CD4-positive, CD25-positive, alpha-beta regulatory T cell (primary cell): ENCODE measurements around the gene PRDM16. TPM values are rescaled to one million over a fixed set of nuclear protein-coding genes. Genes with fewer than 3 reads are reported as not detected.

ENCODE experiments used
- ATAC-seq, 2 donors: fragments of 150-1000 bp; cut with Tn5 transposase; one replicate each; pipeline ENCODE4 v1.10.0; 2021; ENCODE audit warnings: low read depth in 2 of 2, moderate number of reproducible peaks in 2 of 2, moderate library complexity in 1 of 2
- DNase-seq, 3 donors: peaks; one replicate each; pipeline versions ENCODE4 v3.0.0 to v3.0.0-alpha.2; 2012 to 2022; ENCODE audit warnings: mixed read lengths in 1 of 3
- H3K27ac ChIP-seq: one replicate; pipeline ENCODE4 v1.7.0; 2013; ENCODE audit warnings: mild to moderate bottlenecking, low read length; ENCODE audit not compliant: insufficient read depth, poor library complexity, severe bottlenecking
- H3K27me3 ChIP-seq: one replicate; pipeline ENCODE4 v1.7.0; 2013; ENCODE audit warnings: low read length; ENCODE audit not compliant: control insufficient read depth, insufficient read depth
- H3K36me3 ChIP-seq: one replicate; pipeline ENCODE4 v1.7.0; 2013; ENCODE audit warnings: mild to moderate bottlenecking, low read length, moderate library complexity; ENCODE audit not compliant: control insufficient read depth, insufficient read depth
- H3K4me1 ChIP-seq: 2 replicates; pipeline ENCODE4 v1.7.0; 2013; ENCODE audit warnings: mild to moderate bottlenecking, low read length; ENCODE audit not compliant: insufficient read depth, control insufficient read depth, poor library complexity, severe bottlenecking
- H3K4me3 ChIP-seq: one replicate; pipeline ENCODE4 v1.7.0; 2013; ENCODE audit warnings: low read depth, mild to moderate bottlenecking, low read length, moderate library complexity
- H3K9me3 ChIP-seq, 2 experiments: 1 replicate in 1 of 2; 2 replicates in 1 of 2; pipeline ENCODE4 v1.7.0; 2013; ENCODE audit warnings: low read length in 2 of 2, mild to moderate bottlenecking in 1 of 2, moderate library complexity in 1 of 2; ENCODE audit not compliant: control insufficient read depth in 2 of 2
- H3K27ac Mint-ChIP-seq, 3 donors: one replicate each; pipeline ENCODE4 v1.8.0; 2020 to 2022; ENCODE audit warnings: mild to moderate bottlenecking in 3 of 3, mixed read lengths in 3 of 3, moderate library complexity in 2 of 3
- H3K27me3 Mint-ChIP-seq: one replicate; pipeline ENCODE4 v1.8.0; 2022; ENCODE audit warnings: mild to moderate bottlenecking, mixed read lengths
- H3K36me3 Mint-ChIP-seq: one replicate; pipeline ENCODE4 v1.8.0; 2020; ENCODE audit warnings: mixed read lengths
- H3K4me1 Mint-ChIP-seq, 4 donors: one replicate each; pipeline ENCODE4 v1.8.0; 2020 to 2022; ENCODE audit warnings: mixed read lengths in 4 of 4, mild to moderate bottlenecking in 1 of 4
- H3K4me3 Mint-ChIP-seq, 4 donors: one replicate each; pipeline ENCODE4 v1.8.0; 2020 to 2022; ENCODE audit warnings: mild to moderate bottlenecking in 4 of 4, mixed read lengths in 4 of 4, moderate library complexity in 3 of 4
- H3K9me3 Mint-ChIP-seq, 7 donors: one replicate each; pipeline ENCODE4 v1.8.0; 2020 to 2022; ENCODE audit warnings: mixed read lengths in 7 of 7, mild to moderate bottlenecking in 3 of 7, moderate library complexity in 2 of 7
- polyA plus RNA-seq, 4 donors: library from polyadenylated mRNA; unstranded; fragments of 300-500 nt; fragmentation: Illumina TruSeq; gene quantifications; one replicate each; pipeline ENCODE4 v1.2.3, GENCODE V29; 2021
- total RNA-seq: library from RNA; stranded (reverse); gene quantifications from one replicate; pipeline ENCODE4 v1.2.3, GENCODE V29; 2022

Gene PRDM16
- total and polyA plus RNA-seq, 5 donors from 2014 or later = 0.27 TPM; not detected in 4

DNA sequence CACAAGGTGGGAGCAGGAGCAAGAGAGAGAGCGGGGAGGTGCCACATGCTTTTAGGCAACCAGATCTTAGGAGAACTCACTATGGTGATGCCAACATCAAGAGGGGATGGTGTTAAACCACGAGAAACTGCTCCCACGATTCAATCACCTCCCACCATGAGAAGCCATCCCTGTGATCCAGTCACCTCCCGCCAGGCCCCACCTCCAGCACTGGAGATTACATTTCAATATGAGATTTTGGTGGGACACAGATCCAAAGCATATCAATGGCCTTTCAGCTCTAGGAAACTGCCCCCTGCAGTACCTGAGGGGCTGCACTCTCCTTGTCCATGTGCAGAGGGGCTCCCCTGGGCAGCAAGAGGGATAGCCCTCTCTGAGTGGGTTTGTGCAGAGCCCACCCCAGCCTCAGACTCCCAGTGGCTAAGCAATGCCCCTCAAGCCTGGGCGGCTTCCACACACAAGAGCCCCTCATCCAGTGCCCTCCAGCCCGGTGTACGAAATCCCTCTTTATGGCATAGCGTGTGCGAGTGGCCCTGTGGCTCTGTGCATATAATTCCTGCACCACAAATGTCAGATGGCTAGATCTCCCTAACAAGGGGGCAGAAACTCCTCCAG, 15.5 kb upstream of the PRDM16 start:
- H3K4me1 ChIP-seq = no peaks in the 10 kb centered on the region
- DNase-seq = no peak
- H3K27me3 Mint-ChIP-seq = no peaks in the 10 kb centered on the region
- no peak overlapping the region for H3K4me3 Mint-ChIP-seq
- H3K4me3 ChIP-seq = no peak overlapping the region
- H3K36me3 ChIP-seq = no peaks in the 10 kb centered on the region
- no peak overlapping the region for H3K27ac ChIP-seq
- H3K9me3 Mint-ChIP-seq = peaks cover 0 to 4% (median 0%) of the 10 kb centered on the region in 7 donors
- ATAC-seq = no peak
- no peak overlapping the region for H3K27ac Mint-ChIP-seq
- no peaks in the 10 kb centered on the region for H3K27me3 ChIP-seq
- no peaks in the 10 kb centered on the region for H3K36me3 Mint-ChIP-seq
- no peaks in the 10 kb centered on the region for H3K4me1 Mint-ChIP-seq
- no peaks in the 10 kb centered on the region for H3K9me3 ChIP-seq

DNA sequence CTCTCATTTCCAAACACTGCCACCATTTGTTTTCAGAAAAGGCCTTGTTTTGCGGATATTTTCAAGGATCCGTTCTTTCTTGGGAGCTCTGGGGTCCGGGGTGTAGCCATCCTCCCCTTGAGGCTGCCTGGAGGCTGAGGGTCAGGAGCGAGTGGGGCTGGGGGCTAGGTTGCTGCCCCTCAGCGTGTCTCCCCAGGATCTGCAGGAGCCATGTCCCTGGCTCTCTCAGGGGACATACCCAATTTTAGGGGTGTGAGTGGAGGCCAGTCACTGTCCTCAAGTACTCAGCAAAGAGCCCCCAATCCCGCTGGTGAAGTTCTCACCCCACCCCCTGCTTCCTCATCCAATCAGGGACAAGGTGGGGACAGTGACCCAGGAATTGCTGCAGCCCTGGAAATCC, 15.0 kb upstream of the PRDM16 start:
- Mint-ChIP-seq H3K36me3 (no peaks in the 10 kb centered on the region), H3K4me3 (no peak overlapping the region), H3K27me3 (no peaks in the 10 kb centered on the region), H3K4me1 (no peaks in the 10 kb centered on the region), H3K27ac (no peak overlapping the region), H3K9me3 (peaks cover 0 to 4% (median 0%) of the 10 kb centered on the region in 7 donors)
- DNase-seq = no peak
- Histone ChIP-seq H3K4me1 (no peaks in the 10 kb centered on the region), H3K27ac (no peak overlapping the region), H3K36me3 (no peaks in the 10 kb centered on the region), H3K9me3 (no peaks in the 10 kb centered on the region), H3K27me3 (no peaks in the 10 kb centered on the region), H3K4me3 (no peak overlapping the region)
- no peak for ATAC-seq

DNA sequence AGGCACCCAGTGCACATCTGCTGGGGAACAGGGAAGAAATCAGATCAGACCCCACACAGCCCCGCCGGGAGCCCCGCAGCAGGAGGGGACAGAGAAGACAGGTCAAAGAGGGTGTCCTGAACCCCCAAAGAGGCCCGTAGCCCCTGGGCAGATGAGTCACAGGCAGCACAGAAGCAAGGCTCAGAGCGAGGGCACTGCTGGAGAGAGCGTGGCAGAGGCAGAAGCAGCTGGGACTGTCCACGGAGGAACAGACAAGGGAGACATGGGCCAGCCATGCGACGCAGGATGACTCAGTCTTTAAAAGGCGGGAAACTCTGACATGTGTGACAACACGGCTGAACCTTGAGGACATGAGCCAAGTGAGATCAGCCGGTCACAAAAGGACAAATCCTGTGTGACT, 14.5 kb upstream of the PRDM16 start:
- Histone ChIP-seq H3K4me1 (no peaks in the 10 kb centered on the region), H3K27me3 (no peaks in the 10 kb centered on the region), H3K4me3 (no peak overlapping the region), H3K36me3 (no peaks in the 10 kb centered on the region), H3K9me3 (no peaks in the 10 kb centered on the region), H3K27ac (no peak overlapping the region)
- H3K27me3 Mint-ChIP-seq = no peaks in the 10 kb centered on the region
- H3K4me1 Mint-ChIP-seq = no peaks in the 10 kb centered on the region
- H3K9me3 Mint-ChIP-seq = peaks cover 0 to 4% (median 0%) of the 10 kb centered on the region in 7 donors
- H3K36me3 Mint-ChIP-seq = no peaks in the 10 kb centered on the region
- no peak overlapping the region for H3K27ac Mint-ChIP-seq
- ATAC-seq = no peak
- H3K4me3 Mint-ChIP-seq = no peak overlapping the region
- DNase-seq = no peak

- Mint-ChIP-seq H3K36me3 (no peaks in the 10 kb centered on the region), H3K27me3 (no peaks in the 10 kb centered on the region), H3K4me1 (no peaks in the 10 kb centered on the region), H3K9me3 (peaks cover 0 to 4% (median 0%) of the 10 kb centered on the region in 7 donors), H3K4me3 (no peak overlapping the region), H3K27ac (no peak overlapping the region)
- Histone ChIP-seq H3K4me3 (no peak overlapping the region), H3K36me3 (no peaks in the 10 kb centered on the region), H3K27ac (no peak overlapping the region), H3K27me3 (no peaks in the 10 kb centered on the region), H3K9me3 (no peaks in the 10 kb centered on the region), H3K4me1 (no peaks in the 10 kb centered on the region)
- DNase-seq (no peak), ATAC-seq (no peak)
Measured at GRCh38 chr1:3055051-3055450, 14.0 kb upstream of the PRDM16 start.

GRCh38 chr1:3056641-3057040, 12.4 kb upstream of the PRDM16 start:
- Histone ChIP-seq H3K27ac (no peak overlapping the region), H3K4me3 (no peak overlapping the region), H3K36me3 (no peaks in the 10 kb centered on the region), H3K4me1 (no peaks in the 10 kb centered on the region), H3K9me3 (no peaks in the 10 kb centered on the region), H3K27me3 (no peaks in the 10 kb centered on the region)
- DNase-seq (no peak), ATAC-seq (no peak)
- no peaks in the 10 kb centered on the region for H3K4me1 Mint-ChIP-seq
- H3K36me3 Mint-ChIP-seq = no peaks in the 10 kb centered on the region
- H3K27ac Mint-ChIP-seq = no peak overlapping the region
- no peak overlapping the region for H3K4me3 Mint-ChIP-seq
- H3K9me3 Mint-ChIP-seq = peaks cover 0 to 4% (median 0%) of the 10 kb centered on the region in 7 donors
- no peaks in the 10 kb centered on the region for H3K27me3 Mint-ChIP-seq

- Mint-ChIP-seq H3K36me3 (no peaks in the 10 kb centered on the region), H3K27me3 (no peaks in the 10 kb centered on the region)
- ATAC-seq = no peak
Measured at GRCh38 chr1:3058263-3059030, 10.6 kb upstream of the PRDM16 start.

DNA sequence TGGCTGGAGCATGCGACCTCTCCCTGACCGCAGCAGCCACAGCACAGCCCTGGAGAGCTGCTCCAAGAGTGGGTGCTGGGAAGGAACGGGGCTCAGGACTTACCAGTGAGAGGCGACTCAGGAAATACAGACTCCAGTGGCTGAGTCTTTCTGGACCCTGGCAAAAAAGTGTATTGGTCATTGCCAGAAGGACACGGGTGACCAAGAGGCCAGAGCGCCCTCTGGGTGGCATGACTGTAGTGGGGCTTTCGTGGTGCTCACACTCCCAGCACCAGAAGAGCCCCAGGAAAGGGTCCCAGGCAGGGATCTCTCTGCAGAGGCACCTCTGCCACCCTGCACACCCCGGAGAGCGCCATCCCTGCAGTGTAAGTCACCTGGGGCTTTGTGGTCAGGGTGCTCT, 8.9 kb upstream of the PRDM16 start:
- Mint-ChIP-seq H3K4me1 (no peaks in the 10 kb centered on the region), H3K4me3 (no peak overlapping the region), H3K27ac (no peak overlapping the region), H3K27me3 (no peaks in the 10 kb centered on the region), H3K9me3 (no peaks in the 10 kb centered on the region), H3K36me3 (no peaks in the 10 kb centered on the region)
- Histone ChIP-seq H3K4me1 (no peaks in the 10 kb centered on the region), H3K27me3 (no peaks in the 10 kb centered on the region), H3K36me3 (no peaks in the 10 kb centered on the region), H3K9me3 (no peaks in the 10 kb centered on the region), H3K4me3 (no peak overlapping the region), H3K27ac (no peak overlapping the region)
- ATAC-seq (no peak), DNase-seq (no peak)

More at GRCh38 chr1:3058263-3059030, 10.6 kb upstream of the PRDM16 start:
- Histone ChIP-seq H3K36me3 (no peaks in the 10 kb centered on the region), H3K9me3 (no peaks in the 10 kb centered on the region), H3K27me3 (no peaks in the 10 kb centered on the region), H3K4me3 (no peak overlapping the region), H3K27ac (no peak overlapping the region), H3K4me1 (no peaks in the 10 kb centered on the region)
- DNase-seq = no peak
- Mint-ChIP-seq H3K4me1 (no peaks in the 10 kb centered on the region), H3K27ac (no peak overlapping the region), H3K4me3 (no peak overlapping the region), H3K9me3 (no peaks in the 10 kb centered on the region)
